Panc1 (cell line): ENCODE measurements around the gene ALAS2. TPM values are rescaled to one million over a fixed set of nuclear protein-coding genes. Genes with fewer than 3 reads are reported as not detected.

ENCODE experiments used
- ATAC-seq: fragments of 200-7000 bp; cut with Tn5 transposase; 2 replicates; pipeline ENCODE4 v1.9.1; 2020; ENCODE audit warnings: mild to moderate bottlenecking, moderate library complexity
- BruUV-seq: library from RNA; stranded (reverse); fragments of 400-500 nt; replicated peaks from 2 replicates; lab custom pipeline; 2021; lab: Mats Ljungman, UMichigan
- CTCF ChIA-PET: fragments of 300-600 bp; sonication (Branson Sonifier 250); formaldehyde crosslinking; loops from one replicate; lab custom pipeline; 2022; ENCODE audit warnings: antibody characterized with exemption; lab: Charles Lee
- POLR2A ChIA-PET: fragments of 300-600 bp; sonication (Branson Sonifier 250); formaldehyde crosslinking; loops from one replicate; lab custom pipeline; 2022; ENCODE audit warnings: antibody characterized with exemption; lab: Charles Lee
- DNase-seq: peaks from one replicate; pipeline ENCODE4 v3.0.0-alpha.2; 2010; ENCODE audit warnings: low read depth, low spot score
- H3K27ac ChIP-seq: 2 replicates; pipeline ENCODE4 v1.5.1; 2011; ENCODE audit warnings: mild to moderate bottlenecking, low read length, inconsistent platforms
- H3K27me3 ChIP-seq: fragments of 200-500 bp; sonication (Bioruptor generic); 2 replicates; pipeline ENCODE4 v1.6.0; 2014; ENCODE audit warnings: low read length, inconsistent platforms; ENCODE audit not compliant: control insufficient read depth, insufficient read depth
- H3K36me3 ChIP-seq: fragments of 200-500 bp; sonication (Bioruptor generic); 2 replicates; pipeline ENCODE4 v1.5.1; 2014; ENCODE audit warnings: inconsistent platforms, mild to moderate bottlenecking, low read length, moderate library complexity; ENCODE audit not compliant: control insufficient read depth, insufficient read depth
- H3K4me1 ChIP-seq: 2 replicates; pipeline ENCODE4 v1.5.1; 2011; ENCODE audit warnings: inconsistent platforms, mild to moderate bottlenecking, low read length, moderate library complexity; ENCODE audit not compliant: control insufficient read depth, insufficient read depth
- H3K4me3 ChIP-seq, 2 experiments: 2 replicates each; pipeline ENCODE4 v1.5.1; 2011 to 2012; ENCODE audit warnings: low read depth in 2 of 2, low read length in 2 of 2, mild to moderate bottlenecking in 2 of 2, inconsistent platforms in 1 of 2, moderate library complexity in 1 of 2
- H3K9me3 ChIP-seq: fragments of 200-500 bp; sonication (Bioruptor generic); 2 replicates; pipeline ENCODE4 v1.5.1; 2014; ENCODE audit warnings: low read depth, mild to moderate bottlenecking, inconsistent platforms, low read length, moderate library complexity; ENCODE audit not compliant: control insufficient read depth, insufficient read depth
- POLR2AphosphoS5 ChIP-seq: IDR thresholded peaks from 2 replicates; pipeline ENCODE4 v1.6.1; 2012; ENCODE audit warnings: mild to moderate bottlenecking, low read depth, low read length, moderate library complexity
- SIN3A ChIP-seq: IDR thresholded peaks from 2 replicates; pipeline ENCODE4 v1.6.1; 2012; ENCODE audit warnings: low read depth, mild to moderate bottlenecking, low read length, moderate library complexity, borderline replicate concordance; ENCODE audit not compliant: insufficient read depth
- TCF7L2 ChIP-seq: IDR thresholded peaks from 2 replicates; pipeline ENCODE4 v1.6.1; 2011; ENCODE audit warnings: mild to moderate bottlenecking, low read depth, low read length, inconsistent platforms
- in situ Hi-C: cut with HindIII; loops from 2 replicates; pipeline ENCODE4 v1.10.0; 2016; ENCODE audit warnings: low sequenced_read_pairs, low pct_unique_long_range_greater_than_20kb
- intact Hi-C: fragments of 100-400 bp; cut with micrococcal nuclease; formaldehyde crosslinking; loops from one replicate; pipeline ENCODE4 v1.10.0; 2022; ENCODE audit not compliant: unreplicated experiment
- total RNA-seq: library from RNA; stranded (reverse); gene quantifications from one replicate; pipeline ENCODE4 v1.2.1, GENCODE V29; 2021; ENCODE audit not compliant: unreplicated experiment
- TF ChIP-seq, protein P1 (sequence below): fragments of 450-650 bp; IDR thresholded peaks from 2 replicates; pipeline ENCODE4 v1.5.1; 2017; ENCODE audit warnings: mild to moderate bottlenecking
- TF ChIP-seq, protein P2 (sequence below), 2 experiments: IDR thresholded peaks; 2 replicates each; pipeline ENCODE4 v1.6.1; 2011 to 2012; ENCODE audit warnings: low read depth in 2 of 2, control low read depth in 1 of 2, low read length in 1 of 2, mild to moderate bottlenecking in 1 of 2, moderate library complexity in 1 of 2; ENCODE audit not compliant: insufficient read depth in 1 of 2

Gene ALAS2
- total RNA-seq, 1 experiment from 2014 or later: not detected

DNA sequence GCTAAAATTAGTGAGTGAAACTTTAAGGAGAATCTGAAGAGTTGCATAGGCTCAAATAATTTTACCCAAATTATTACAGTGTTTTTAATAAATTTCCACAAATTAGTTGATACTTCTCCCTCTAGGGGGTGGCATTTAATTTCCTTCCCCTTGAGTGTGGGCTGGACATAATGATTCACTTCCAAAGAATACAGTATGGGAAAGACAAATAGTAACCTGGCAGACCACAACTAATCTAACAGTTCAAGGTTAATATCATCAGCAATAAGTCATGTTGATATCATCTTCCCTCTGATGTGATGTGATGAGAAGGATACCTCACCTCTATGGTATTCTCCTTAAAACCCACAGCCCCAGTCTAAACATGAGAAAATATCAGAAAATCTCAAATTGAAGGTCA, 52.3 kb downstream of the ALAS2 start:
- ChIA-PET CTCF (no interaction called here), POLR2A (no interaction called here)
- in situ Hi-C loops (no loop called here), intact Hi-C loops (no loop called here)
- H3K4me1 ChIP-seq: no peaks in the 10 kb centered on the region
- no peak for TF ChIP-seq SIN3A
- TF ChIP-seq, protein P1, sequence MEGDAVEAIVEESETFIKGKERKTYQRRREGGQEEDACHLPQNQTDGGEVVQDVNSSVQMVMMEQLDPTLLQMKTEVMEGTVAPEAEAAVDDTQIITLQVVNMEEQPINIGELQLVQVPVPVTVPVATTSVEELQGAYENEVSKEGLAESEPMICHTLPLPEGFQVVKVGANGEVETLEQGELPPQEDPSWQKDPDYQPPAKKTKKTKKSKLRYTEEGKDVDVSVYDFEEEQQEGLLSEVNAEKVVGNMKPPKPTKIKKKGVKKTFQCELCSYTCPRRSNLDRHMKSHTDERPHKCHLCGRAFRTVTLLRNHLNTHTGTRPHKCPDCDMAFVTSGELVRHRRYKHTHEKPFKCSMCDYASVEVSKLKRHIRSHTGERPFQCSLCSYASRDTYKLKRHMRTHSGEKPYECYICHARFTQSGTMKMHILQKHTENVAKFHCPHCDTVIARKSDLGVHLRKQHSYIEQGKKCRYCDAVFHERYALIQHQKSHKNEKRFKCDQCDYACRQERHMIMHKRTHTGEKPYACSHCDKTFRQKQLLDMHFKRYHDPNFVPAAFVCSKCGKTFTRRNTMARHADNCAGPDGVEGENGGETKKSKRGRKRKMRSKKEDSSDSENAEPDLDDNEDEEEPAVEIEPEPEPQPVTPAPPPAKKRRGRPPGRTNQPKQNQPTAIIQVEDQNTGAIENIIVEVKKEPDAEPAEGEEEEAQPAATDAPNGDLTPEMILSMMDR: no peak
- TF ChIP-seq, protein P2, sequence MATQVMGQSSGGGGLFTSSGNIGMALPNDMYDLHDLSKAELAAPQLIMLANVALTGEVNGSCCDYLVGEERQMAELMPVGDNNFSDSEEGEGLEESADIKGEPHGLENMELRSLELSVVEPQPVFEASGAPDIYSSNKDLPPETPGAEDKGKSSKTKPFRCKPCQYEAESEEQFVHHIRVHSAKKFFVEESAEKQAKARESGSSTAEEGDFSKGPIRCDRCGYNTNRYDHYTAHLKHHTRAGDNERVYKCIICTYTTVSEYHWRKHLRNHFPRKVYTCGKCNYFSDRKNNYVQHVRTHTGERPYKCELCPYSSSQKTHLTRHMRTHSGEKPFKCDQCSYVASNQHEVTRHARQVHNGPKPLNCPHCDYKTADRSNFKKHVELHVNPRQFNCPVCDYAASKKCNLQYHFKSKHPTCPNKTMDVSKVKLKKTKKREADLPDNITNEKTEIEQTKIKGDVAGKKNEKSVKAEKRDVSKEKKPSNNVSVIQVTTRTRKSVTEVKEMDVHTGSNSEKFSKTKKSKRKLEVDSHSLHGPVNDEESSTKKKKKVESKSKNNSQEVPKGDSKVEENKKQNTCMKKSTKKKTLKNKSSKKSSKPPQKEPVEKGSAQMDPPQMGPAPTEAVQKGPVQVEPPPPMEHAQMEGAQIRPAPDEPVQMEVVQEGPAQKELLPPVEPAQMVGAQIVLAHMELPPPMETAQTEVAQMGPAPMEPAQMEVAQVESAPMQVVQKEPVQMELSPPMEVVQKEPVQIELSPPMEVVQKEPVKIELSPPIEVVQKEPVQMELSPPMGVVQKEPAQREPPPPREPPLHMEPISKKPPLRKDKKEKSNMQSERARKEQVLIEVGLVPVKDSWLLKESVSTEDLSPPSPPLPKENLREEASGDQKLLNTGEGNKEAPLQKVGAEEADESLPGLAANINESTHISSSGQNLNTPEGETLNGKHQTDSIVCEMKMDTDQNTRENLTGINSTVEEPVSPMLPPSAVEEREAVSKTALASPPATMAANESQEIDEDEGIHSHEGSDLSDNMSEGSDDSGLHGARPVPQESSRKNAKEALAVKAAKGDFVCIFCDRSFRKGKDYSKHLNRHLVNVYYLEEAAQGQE (IDR thresholded peaks at IDR 0.05; ENCODE audit: insufficient read depth in 1 of 2, low read depth in 2 of 2, low read length in 1 of 2): no peak
- BruUV-seq: no TSS peak
- no peak overlapping the region for H3K4me3 ChIP-seq
- H3K27ac ChIP-seq: no peak overlapping the region
- no peaks in the 10 kb centered on the region for H3K9me3 ChIP-seq
- ATAC-seq (no peak), DNase-seq (no peak)
- H3K36me3 ChIP-seq: no peaks in the 10 kb centered on the region
- no peaks in the 10 kb centered on the region for H3K27me3 ChIP-seq

DNA sequence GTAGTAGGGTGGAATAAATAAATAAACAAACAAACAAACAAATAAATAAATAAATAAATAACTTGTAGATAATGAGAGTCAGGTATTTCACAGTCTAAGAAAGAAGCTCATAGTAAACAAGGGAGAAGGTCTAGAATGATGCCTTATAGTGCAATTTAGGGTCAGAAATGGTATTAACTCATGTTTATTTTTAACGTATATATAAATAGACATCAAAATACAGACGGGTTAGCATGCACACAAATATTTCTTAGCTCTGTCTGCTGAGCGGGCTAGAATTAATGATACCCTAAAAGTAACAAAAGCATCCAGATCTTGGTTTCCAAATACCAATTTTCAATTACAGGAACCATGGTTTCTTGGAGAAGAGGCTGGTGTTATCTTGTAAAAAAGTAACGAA, 53.4 kb downstream of the ALAS2 start:
- CTCF ChIA-PET: no interaction called here
- in situ Hi-C loops: no loop called here
- BruUV-seq: no TSS peak

More for the DNA sequence above, 53.4 kb downstream of the ALAS2 start:
- ATAC-seq: no peak
- POLR2A ChIA-PET: no interaction called here
- H3K4me3 ChIP-seq: no peak overlapping the region
- no peaks in the 10 kb centered on the region for H3K4me1 ChIP-seq
- no peak for DNase-seq
- intact Hi-C loops: no loop called here
- H3K36me3 ChIP-seq: no peaks in the 10 kb centered on the region
- TF ChIP-seq, protein P2 (IDR thresholded peaks at IDR 0.05; ENCODE audit: insufficient read depth in 1 of 2, low read depth in 2 of 2, low read length in 1 of 2): no peak
- TF ChIP-seq, protein P1: no peak
- TF ChIP-seq TCF7L2 (no peak), SIN3A (no peak), POLR2AphosphoS5 (no peak)
- no peaks in the 10 kb centered on the region for H3K27me3 ChIP-seq
- H3K27ac ChIP-seq: no peak overlapping the region
- no peaks in the 10 kb centered on the region for H3K9me3 ChIP-seq
